Skeletal muscle satellite cell (primary cell): ENCODE measurements around the gene IRX6.

ENCODE experiments used
- H3K27me3 ChIP-seq: 2 replicates; pipeline ENCODE4 v1.7.0; 2013; ENCODE audit warnings: low read length; ENCODE audit not compliant: control insufficient read depth, insufficient read depth
- H3K36me3 ChIP-seq: 2 replicates; pipeline ENCODE4 v1.7.0; 2013; ENCODE audit warnings: mild to moderate bottlenecking, control low read depth, low read length; ENCODE audit not compliant: insufficient read depth
- H3K4me1 ChIP-seq: 2 replicates; pipeline ENCODE4 v1.7.0; 2013; ENCODE audit warnings: low read length; ENCODE audit not compliant: control insufficient read depth, insufficient read depth
- H3K4me2 ChIP-seq: 2 replicates; pipeline ENCODE4 v1.7.0; 2013; ENCODE audit warnings: mild to moderate bottlenecking, low read length
- H3K4me3 ChIP-seq: 2 replicates; pipeline ENCODE4 v1.7.0; 2013; ENCODE audit warnings: low read length
- H3K9ac ChIP-seq: 2 replicates; pipeline ENCODE4 v1.7.0; 2013; ENCODE audit warnings: mild to moderate bottlenecking, low read depth, low read length, moderate library complexity
- H3K9me3 ChIP-seq: replicated peaks from 2 replicates; pipeline ENCODE4 v1.7.0; 2013; ENCODE audit warnings: mild to moderate bottlenecking, control low read depth, low read length

The IRX6 gene

DNA sequence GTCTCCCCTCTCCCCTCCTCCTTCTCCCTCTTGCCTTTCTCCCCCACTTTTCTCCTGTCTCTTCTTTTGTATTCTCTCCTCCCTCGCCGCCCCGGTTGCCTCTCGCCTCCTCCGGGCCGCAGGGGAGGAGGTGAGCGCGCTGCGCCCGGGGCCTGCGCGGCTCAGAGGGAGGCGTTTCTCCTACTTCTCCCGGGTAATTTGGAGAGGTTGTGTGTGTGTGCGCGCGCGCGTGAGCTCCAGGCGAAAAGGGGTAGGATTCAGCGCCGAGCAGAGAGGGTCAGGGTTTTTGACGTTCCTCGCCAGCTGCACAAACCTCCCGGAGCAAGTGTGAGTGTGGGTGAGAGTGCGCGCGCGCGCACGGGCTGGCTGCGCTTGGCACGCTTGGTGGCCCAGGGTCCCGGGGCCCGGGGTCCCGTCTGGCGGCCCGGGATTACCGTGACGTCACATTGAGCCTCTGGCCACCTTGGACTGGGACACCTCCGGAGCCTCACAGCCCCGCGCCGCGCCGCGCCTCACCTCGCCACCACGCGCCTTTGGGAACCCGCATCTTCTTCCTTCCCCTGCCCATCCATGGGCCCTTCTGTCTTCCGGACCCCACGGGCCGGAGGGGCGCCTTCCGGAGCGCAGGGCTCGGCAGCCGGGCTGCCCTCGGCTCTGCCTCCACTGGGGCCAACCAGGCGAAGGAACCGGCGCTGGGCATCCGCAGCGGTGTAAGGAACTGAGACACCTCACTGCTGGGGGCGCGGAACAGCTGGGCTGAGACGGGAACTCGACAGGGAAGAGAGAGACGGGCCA, 479 bp downstream of the IRX6 start:
- no peaks in the 10 kb centered on the region for H3K36me3 ChIP-seq
- H3K4me1 ChIP-seq = no peaks in the 10 kb centered on the region
- no peak overlapping the region for H3K4me3 ChIP-seq
- peaks cover 74% of the 10 kb centered on the region for H3K27me3 ChIP-seq
- H3K4me2 ChIP-seq = no peak overlapping the region
- H3K9ac ChIP-seq = no peak overlapping the region
- H3K9me3 ChIP-seq = no peaks in the 10 kb centered on the region

DNA sequence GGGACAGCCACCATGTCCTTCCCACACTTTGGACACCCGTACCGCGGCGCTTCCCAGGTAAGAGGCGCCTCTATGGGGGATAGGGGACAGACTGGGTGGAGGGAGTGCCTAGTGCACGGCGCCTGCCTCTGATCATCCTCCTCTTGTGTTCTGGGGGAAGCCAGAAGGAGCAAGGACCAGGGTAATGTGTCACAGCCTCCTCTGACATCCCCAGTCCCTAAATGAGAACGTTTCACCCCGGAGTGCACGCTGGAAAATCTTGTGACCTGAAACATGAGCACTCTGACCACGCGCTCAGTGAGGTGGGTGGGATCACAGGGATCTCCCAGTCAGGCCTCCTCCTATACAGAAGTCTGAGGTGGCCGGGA, 1.1 kb downstream of the IRX6 start:
- H3K36me3 ChIP-seq = no peaks in the 10 kb centered on the region
- peaks cover 77% of the 10 kb centered on the region for H3K27me3 ChIP-seq
- no peak overlapping the region for H3K9ac ChIP-seq
- H3K4me2 ChIP-seq = no peak overlapping the region
- H3K9me3 ChIP-seq = no peaks in the 10 kb centered on the region
- H3K4me3 ChIP-seq = no peak overlapping the region
- no peaks in the 10 kb centered on the region for H3K4me1 ChIP-seq

DNA sequence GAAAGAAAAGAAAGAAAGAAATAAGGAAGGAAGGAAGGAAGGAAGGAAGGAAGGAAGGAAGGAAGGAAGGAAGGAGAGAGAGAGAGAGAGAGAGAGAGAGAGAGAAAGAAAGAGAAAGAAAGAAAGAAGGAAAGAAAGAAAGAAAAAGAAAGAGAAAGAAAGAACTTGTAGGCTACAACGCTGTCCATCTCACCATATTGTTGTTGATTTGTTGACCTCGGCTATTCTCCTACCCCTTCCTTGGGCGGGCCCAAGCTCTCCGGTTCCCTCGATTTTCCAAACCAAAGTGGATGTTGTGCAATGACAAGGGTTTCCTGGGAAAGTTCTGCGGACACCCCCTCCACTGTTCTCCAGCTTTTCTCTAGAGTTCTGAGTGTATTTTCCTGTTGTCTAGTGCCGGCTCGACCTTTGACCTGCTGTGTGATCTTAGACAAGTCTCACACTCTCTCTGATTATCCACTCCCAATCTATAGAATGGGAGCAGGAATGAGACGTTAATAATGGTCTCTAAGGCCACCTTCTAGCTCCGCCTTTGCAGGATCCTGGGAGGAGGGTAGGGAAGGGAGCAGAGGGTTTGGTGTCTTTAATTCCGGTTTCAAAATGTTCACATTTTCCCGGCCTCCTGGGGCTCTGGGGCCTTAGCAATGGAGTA, 1.6 kb downstream of the IRX6 start:
- Histone ChIP-seq H3K36me3 (no peaks in the 10 kb centered on the region), H3K4me2 (no peak overlapping the region), H3K9ac (no peak overlapping the region), H3K9me3 (no peaks in the 10 kb centered on the region), H3K27me3 (peaks cover 78% of the 10 kb centered on the region), H3K4me1 (no peaks in the 10 kb centered on the region), H3K4me3 (no peak overlapping the region)

DNA sequence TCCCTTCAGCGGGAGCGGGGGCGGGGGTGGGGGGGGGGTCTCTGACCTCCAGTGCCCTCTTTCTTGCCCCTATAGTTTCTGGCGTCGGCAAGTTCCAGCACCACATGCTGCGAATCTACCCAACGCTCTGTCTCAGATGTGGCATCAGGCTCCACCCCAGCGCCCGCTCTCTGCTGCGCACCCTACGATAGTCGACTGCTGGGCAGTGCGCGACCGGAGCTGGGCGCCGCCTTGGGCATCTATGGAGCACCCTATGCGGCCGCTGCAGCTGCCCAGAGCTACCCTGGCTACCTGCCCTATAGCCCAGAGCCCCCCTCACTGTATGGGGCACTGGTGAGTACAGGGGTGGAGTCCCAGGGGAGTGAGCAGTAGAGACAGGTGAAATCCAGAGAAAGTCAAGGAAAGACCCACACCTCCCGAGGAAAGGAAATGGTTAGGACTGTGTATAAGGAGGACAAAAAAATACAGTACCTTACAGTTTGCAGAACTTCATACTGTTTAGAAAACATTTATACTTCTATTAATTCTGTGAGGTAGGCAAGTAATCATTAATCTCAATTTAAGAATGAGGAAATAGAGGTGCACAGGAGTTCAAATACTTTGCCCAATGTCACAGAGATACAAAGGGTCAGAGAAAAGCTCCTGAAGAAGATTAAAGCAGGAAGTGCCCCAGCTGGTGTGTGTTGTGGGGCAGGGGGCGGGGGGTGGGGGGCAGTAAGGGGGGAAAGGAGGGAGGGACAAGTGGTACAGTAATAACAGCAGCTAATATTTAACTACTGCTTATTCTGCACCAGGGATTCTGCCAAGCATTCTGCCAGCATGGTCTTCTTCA, 2.5 kb downstream of the IRX6 start:
- no peak overlapping the region for H3K4me2 ChIP-seq
- no peaks in the 10 kb centered on the region for H3K4me1 ChIP-seq
- H3K9me3 ChIP-seq = no peaks in the 10 kb centered on the region
- H3K36me3 ChIP-seq = no peaks in the 10 kb centered on the region
- H3K9ac ChIP-seq = no peak overlapping the region
- peaks cover 81% of the 10 kb centered on the region for H3K27me3 ChIP-seq
- H3K4me3 ChIP-seq = no peak overlapping the region

DNA sequence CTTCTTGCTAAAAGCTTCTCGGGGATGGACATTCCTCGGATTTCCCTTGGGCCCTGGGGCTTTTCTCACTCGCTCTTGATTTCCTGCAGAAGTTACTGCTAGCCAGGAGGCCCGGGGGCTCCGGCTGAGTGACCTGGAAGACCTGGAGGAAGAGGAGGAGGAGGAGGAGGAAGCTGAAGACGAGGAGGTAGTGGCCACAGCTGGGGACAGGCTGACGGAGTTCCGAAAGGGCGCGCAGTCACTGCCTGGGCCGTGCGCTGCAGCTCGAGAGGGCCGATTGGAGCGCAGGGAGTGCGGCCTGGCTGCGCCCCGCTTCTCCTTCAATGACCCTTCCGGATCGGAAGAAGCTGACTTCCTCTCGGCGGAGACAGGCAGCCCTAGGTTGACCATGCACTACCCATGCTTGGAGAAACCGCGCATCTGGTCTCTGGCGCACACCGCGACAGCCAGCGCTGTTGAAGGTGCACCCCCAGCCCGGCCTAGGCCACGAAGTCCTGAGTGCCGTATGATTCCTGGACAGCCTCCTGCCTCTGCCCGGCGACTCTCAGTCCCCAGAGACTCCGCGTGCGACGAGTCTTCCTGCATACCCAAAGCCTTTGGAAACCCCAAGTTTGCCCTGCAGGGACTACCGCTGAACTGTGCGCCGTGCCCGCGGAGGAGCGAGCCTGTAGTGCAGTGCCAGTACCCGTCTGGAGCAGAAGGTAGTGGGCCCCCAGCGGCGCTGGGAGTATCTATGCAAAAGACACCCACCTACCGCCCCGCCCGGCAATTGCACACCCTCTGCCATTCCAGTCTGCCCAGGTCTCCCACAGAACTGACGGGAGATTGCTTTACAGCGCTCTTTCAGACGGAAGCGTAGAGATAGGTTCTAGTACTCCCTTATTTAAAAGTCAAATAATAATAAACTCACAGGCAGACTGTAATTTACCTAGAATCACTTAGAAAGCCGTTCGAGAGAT, 4.9 kb downstream of the IRX6 start:
- H3K27me3 ChIP-seq = peaks cover 85% of the 10 kb centered on the region

DNA sequence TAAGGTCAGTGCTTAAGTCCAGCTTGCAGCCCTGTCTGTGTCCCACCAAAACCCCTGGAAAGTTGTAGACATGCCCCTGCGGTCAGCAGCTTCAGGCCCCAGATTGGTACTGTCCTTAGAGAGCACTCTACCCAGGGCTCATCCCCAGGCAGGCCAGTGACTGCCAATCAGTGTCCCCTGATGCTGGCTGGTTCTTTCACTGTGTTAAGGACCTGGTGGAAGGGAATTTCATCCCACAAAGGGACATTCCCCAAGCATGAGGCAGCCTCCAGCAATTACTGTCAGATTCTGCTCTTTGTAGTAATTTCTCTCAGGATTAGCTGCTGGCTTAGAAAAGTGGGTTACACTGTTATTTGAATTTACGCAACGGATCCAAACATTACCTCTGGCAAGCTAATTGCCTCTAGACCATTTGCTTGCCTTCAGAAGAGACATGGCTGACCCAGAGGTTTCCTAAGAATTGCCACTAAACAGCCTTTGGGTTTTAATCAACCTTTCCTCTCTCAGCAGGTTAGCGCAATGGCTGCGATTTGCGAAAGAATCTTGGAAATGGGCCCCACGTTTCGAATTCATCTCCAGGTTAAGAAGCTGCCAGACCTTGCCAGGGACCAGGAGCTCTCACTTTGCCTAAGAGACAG, 5.9 kb downstream of the IRX6 start:
- Histone ChIP-seq H3K36me3 (no peaks in the 10 kb centered on the region), H3K4me3 (no peak overlapping the region), H3K9ac (no peak overlapping the region), H3K9me3 (no peaks in the 10 kb centered on the region), H3K4me1 (no peaks in the 10 kb centered on the region), H3K4me2 (no peak overlapping the region), H3K27me3 (peaks cover 85% of the 10 kb centered on the region)

More for the DNA sequence above, 4.9 kb downstream of the IRX6 start:
- Histone ChIP-seq H3K9ac (no peak overlapping the region), H3K4me3 (no peak overlapping the region), H3K9me3 (no peaks in the 10 kb centered on the region), H3K4me2 (no peak overlapping the region), H3K4me1 (no peaks in the 10 kb centered on the region), H3K36me3 (no peaks in the 10 kb centered on the region)

DNA sequence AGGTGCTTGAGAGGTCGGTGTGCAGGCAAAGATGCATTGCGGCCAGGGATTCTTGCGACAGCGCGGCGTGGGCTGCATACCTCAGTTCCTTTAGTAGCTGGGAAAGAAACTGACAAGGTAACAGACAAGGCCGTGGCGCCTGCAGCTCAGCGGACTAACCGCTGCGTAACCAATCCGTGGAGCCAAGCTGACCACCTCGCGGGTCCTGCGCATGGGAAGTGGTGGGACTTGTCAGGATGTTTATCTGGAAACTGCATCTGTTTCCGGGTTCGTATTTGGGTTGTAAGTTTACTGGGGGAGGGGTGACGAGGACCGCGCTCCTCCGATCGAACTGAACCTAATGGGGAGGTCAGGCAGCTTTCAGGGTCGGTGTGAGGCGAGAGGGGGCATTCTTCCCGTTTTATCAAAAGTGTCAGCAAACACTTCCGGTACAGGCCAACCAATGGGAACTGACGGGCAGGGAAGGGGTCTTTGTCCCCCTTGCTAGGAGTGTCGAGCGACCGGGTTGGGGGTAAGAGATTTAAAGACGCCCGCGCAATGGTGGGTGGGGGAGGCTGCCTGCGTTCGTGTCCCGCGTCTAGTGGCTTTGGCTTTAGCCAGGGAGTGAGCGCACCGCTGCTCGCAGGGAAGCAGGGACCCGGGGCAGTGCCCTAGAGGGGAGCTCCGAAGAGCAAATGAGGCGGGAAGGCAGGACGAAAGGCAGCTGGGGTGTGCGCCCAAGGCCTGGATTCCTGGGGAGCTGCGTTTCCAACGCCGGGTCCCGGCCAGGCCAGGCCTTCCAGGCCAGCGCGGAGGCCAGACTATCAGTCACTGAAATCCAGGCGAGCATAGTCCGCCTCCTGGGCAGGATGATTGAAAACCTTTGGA, 7.0 kb downstream of the IRX6 start:
- Histone ChIP-seq H3K9me3 (no peaks in the 10 kb centered on the region), H3K9ac (no peak overlapping the region), H3K4me1 (no peaks in the 10 kb centered on the region), H3K4me2 (no peak overlapping the region), H3K27me3 (peaks cover 77% of the 10 kb centered on the region), H3K4me3 (no peak overlapping the region), H3K36me3 (no peaks in the 10 kb centered on the region)

DNA sequence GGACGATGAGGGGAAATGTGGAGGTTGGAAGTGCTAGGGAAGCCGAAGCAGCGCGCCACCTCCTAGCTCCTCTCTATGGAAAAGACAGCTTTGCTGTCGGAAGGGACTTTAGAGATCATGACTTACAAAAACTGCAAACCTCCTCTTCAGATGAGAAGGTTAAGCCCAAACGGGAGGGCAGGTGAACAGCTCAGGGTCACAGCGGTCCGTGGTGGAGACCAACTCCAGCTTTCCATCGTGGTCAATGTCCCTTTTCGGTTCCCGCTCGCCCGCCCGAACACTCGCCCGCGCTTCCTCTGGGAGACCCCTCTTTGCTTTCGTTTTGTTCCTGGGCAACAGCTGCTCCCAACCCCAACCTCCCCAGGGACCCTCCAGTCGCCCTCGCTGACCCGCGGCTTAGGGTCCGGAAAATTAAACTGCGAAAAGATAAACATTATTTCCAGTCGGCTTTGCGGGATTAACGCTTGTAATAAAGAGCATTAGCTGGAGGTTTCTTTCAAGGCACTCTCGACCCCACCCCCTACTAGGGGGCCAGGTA, 7.7 kb downstream of the IRX6 start:
- Histone ChIP-seq H3K36me3 (no peaks in the 10 kb centered on the region), H3K4me2 (no peak overlapping the region), H3K27me3 (peaks cover 72% of the 10 kb centered on the region), H3K4me1 (no peaks in the 10 kb centered on the region), H3K9me3 (no peaks in the 10 kb centered on the region), H3K9ac (no peak overlapping the region), H3K4me3 (no peak overlapping the region)

DNA sequence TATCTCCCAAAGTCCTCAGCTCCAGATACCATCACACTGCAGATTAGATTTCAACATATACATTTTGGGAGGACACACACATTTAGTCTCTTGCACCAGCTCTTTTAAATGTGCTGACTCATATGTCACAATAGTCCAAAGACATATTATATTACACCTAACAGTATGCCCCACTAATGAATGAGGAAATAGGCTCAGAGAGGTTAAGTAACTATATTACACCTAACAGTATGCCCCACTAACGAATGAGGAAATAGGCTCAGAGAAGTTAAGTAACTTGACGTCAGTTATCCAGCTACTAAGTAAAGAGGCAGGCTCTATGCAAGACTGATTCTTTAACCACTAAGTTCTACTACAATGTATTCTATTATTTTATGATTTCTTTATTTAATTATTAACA, 9.7 kb downstream of the IRX6 start:
- Histone ChIP-seq H3K9ac (no peak overlapping the region), H3K4me2 (no peak overlapping the region), H3K4me3 (no peak overlapping the region), H3K9me3 (no peaks in the 10 kb centered on the region), H3K4me1 (no peaks in the 10 kb centered on the region), H3K36me3 (no peaks in the 10 kb centered on the region), H3K27me3 (peaks cover 54% of the 10 kb centered on the region)

DNA sequence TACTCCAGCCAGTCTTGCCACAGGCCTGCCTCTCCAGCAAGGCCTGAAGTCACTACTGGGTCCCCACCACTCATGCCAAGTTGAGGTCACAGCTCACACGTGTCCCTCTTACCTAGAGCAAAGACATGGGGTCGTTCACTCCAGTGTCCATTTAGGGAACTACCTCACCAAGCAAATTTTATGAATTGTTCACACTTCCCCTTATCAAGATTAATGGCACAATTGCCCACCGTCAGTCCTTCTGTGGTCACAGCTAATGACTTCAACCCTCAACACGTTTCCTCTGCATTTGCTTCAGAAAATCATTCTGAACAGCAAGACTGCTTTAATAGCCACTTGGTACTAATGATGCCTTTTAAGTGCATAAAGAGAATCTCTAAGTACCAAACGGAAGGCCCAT, 14.6 kb downstream of the IRX6 start:
- Histone ChIP-seq H3K36me3 (no peaks in the 10 kb centered on the region), H3K4me1 (no peaks in the 10 kb centered on the region), H3K4me3 (no peak overlapping the region), H3K27me3 (peaks cover 6% of the 10 kb centered on the region), H3K9ac (no peak overlapping the region), H3K9me3 (no peaks in the 10 kb centered on the region), H3K4me2 (no peak overlapping the region)
